ENCODE results near the gene RANGRF.

RANGRF gene

DNA sequence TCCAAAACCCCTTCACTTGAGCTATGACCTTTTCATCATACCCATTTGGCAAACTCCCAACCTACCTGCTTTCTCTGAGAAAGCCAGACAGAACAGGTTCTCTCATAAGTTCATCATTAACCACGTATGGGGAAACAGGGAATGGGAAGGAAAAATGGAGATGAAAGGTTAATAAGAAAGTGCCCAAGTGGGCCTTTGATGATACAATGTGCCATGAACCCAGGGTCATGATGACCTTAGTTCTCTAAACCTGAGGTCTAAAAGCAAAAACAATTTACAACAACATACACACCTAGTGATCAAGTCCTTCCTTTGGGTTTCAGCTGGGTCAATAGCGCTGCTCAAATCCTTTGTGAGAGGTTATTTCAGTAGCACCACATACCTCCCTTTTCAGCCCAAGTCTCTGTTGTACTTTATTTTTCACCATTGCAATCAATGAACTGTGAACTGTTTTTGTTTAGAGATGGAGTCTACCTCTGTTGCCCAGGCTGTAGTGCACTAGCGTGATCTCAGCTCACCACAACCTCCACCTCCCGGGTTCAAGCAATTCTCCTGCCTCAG is 14.5 kb upstream of the RANGRF start:
- no peak for DNase-seq (ENCODE audit: low read depth, low spot score)

DNA sequence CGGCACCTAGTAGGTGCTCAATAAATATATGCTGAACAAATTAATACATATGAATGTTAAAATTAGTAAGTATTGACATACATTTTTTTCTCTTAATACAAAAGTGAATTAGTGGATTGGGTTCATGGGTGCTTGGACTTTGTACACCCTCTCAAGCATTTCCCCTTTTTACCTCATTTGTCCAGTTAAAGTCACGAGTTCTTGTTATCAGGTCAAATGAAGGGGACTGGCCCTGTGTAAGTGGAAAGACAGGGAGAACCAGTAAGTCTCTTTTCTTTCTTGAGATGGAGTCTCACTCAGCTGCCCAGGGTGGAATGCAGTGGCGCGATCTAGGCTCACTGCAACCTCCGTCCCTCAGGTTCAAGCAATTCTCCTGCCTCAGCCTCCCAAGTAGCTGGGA is 13.7 kb upstream of the RANGRF start:
- DNase-seq (ENCODE audit: low read depth, low spot score), result no peak

GRCh38 chr17:8275421-8276290 is 12.8 kb upstream of the RANGRF start:
- no peak for DNase-seq (ENCODE audit: low read depth, low spot score)

DNA sequence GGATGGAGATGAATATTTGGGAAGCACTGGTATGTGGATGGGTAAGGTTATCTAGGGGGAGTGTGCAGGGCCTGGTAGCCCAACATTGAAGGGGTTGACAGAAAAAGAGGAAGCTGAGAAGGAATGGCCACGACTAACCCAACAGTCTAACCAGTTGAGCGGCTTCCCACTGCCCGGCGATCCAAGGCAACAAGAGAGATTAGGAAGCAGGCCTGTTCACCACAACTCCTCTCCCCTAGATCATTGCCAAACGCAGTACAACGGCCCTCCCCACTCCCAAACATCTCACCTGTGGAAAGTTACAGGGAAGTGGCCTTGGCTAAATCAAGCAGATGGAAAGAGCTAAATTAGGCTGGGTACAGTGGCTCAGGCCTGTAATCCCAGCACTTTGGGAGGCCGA is 11.2 kb upstream of the RANGRF start:
- DNase-seq (ENCODE audit: low read depth, low spot score), result no peak

- DNase-seq (ENCODE audit: low read depth, low spot score), result no peak
Measured at GRCh38 chr17:8282345-8282744, 6.1 kb upstream of the RANGRF start.

GRCh38 chr17:8283356-8283755 is 5.1 kb upstream of the RANGRF start:
- DNase-seq (ENCODE audit: low read depth, low spot score), result no peak

DNA sequence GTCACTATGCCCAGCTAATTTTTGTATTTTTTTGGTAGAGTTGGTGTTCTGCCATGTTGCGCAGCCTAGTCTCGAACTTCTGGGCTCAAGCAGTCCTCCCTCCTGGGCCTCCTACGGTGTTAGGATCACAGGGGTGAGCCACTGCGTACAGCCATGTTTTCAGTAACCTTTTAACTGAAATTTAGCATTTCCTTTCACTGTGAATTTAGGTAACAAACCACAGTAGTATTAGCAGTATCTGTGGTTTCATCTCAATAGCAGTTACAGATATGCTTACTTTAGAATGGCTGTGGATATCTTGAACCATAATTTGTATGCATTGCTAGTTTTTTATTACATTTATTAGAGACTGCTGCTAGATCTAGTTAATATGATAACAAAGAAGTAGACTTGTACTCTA is 4.3 kb upstream of the RANGRF start:
- no peak for DNase-seq (ENCODE audit: low read depth, low spot score)

- DNase-seq (ENCODE audit: low read depth, low spot score), result no peak
Measured at GRCh38 chr17:8285270-8286181, 2.9 kb upstream of the RANGRF start.

DNA sequence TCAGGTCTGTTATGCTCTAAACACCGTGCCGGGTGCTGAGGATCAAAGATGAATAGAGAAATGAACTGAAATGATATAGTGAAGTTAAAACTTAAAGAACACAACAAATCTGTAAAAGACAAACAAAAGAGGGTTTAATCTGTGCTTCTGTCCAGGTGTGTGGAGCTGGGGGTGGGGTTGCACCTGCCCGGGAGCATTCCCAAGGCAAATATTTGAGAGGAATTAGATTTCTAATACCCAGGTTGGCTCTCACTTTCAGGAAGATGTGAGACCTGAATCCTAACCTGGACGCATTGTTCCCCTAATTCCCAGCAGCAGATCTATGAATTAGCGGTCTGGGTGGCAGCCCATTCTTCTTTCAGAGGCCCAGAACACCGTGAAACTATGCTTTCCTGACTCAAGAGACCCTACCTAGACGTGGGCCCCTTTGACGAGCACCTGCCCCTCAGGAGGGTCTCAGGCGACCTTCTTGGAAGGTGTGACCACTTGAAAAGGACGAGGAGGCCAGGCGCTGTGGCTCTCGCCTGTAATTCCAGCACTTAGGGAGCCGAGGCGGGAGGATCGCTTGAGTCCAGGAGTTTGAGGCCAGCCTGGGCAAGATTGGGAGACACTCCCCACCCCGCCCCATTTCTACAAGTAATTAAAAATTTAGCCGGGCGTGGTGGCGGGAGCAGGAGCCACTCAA is 677 bp upstream of the RANGRF start:
- DNase-seq (ENCODE audit: low read depth, low spot score), result no peak

DNA sequence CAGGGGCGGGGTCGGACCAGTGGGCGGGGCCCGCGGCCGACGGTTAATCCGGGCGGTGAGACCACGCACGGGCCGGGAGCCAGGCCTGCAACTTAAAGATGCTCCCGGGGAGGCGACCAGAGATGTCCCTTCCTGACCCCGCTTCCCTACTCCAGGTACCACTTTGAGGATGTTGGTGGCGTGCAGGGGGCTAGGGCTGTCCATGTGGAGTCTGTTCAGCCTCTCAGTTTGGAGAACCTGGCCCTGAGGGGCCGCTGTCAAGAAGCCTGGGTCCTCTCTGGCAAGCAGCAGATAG is 580 bp downstream of the RANGRF start:
- no peak for DNase-seq (ENCODE audit: low read depth, low spot score)

GRCh38 chr17:8290043-8290442 is 1.6 kb downstream of the RANGRF start:
- no peak for DNase-seq (ENCODE audit: low read depth, low spot score)

- no peak for DNase-seq (ENCODE audit: low read depth, low spot score)
Measured at GRCh38 chr17:8292639-8293395, 4.3 kb downstream of the RANGRF start.

- no peak for DNase-seq (ENCODE audit: low read depth, low spot score)
Measured at GRCh38 chr17:8294361-8294760, 5.9 kb downstream of the RANGRF start.

DNA sequence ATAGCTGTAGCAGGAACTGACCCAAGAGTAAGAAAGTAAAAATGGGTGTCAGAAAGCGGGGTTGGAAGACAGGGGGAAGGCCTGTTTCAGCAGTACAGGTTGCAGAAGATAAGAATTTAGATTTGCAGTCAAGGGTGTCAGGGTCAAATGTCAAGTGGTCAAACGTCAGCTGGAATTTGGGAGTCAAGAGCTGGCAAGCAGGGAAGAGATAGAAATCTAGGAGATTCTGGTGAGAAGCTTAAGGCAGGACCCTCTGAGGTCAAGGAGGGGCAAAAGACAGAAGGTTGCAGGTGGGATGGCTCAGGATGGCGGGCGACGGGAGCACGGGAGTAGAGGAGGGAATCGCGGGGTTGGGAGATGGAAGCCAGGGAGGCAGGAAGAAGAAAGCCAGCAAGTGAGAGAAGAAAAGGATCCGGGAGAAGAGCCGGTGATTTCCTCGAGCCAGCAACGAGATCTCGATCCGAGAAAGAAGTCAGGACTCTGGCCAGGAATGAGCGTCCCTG is 6.4 kb downstream of the RANGRF start:
- DNase-seq (ENCODE audit: low read depth, low spot score), result no peak

GRCh38 chr17:8300226-8300625 is 11.8 kb downstream of the RANGRF start:
- DNase-seq (ENCODE audit: low read depth, low spot score), result no peak

GRCh38 chr17:8300627-8301242 is 12.3 kb downstream of the RANGRF start:
- peak; percentile 56 for DNase-seq (ENCODE audit: low read depth, low spot score)

- no peak for DNase-seq (ENCODE audit: low read depth, low spot score)
Measured at GRCh38 chr17:8310601-8311123, 22.2 kb downstream of the RANGRF start.

GRCh38 chr17:8311131-8311790 is 22.8 kb downstream of the RANGRF start:
- no peak for DNase-seq (ENCODE audit: low read depth, low spot score)

GRCh38 chr17:8312251-8312650 is 23.8 kb downstream of the RANGRF start:
- DNase-seq (ENCODE audit: low read depth, low spot score), result no peak

All from iPS DF 19.7 (cell line).